Activated naive CD4-positive, alpha-beta T cell treated with anti-CD3 and anti-CD28 coated beads for 36 hours (primary cell): ENCODE measurements around the gene CNTD1. TPM values are rescaled to one million over a fixed set of nuclear protein-coding genes. Genes with fewer than 3 reads are reported as not detected.
A peak's percentile ranks its signal among the peaks of the same experiment; 100 is the strongest.

ENCODE experiments used
- CTCF ChIA-PET: fragments of 350-600 bp; sonication (Branson Sonifier 250); formaldehyde crosslinking; loops from one replicate; lab custom pipeline; 2021; ENCODE audit warnings: antibody characterized with exemption; lab: Charles Lee
- DNase-seq: peaks from one replicate; pipeline ENCODE4 v3.0.0-alpha.2; 2020
- H3K27ac Mint-ChIP-seq: one replicate; pipeline ENCODE4 v1.8.0; 2021; ENCODE audit warnings: mild to moderate bottlenecking, mixed read lengths
- H3K27me3 Mint-ChIP-seq: one replicate; pipeline ENCODE4 v1.8.0; 2021; ENCODE audit warnings: low read depth, mixed read lengths
- H3K36me3 Mint-ChIP-seq: one replicate; pipeline ENCODE4 v1.8.0; 2021; ENCODE audit warnings: low read depth, mixed read lengths
- H3K4me1 Mint-ChIP-seq: one replicate; pipeline ENCODE4 v1.8.0; 2021; ENCODE audit warnings: low read depth, mixed read lengths
- H3K4me3 Mint-ChIP-seq: one replicate; pipeline ENCODE4 v1.8.0; 2021; ENCODE audit warnings: mild to moderate bottlenecking, moderate library complexity, mixed read lengths
- H3K9me3 Mint-ChIP-seq: one replicate; pipeline ENCODE4 v1.8.0; 2021; ENCODE audit warnings: mixed read lengths
- intact Hi-C: fragments of 100-400 bp; cut with micrococcal nuclease; formaldehyde crosslinking; loops from one replicate; pipeline ENCODE4 v1.15.1; 2023
- total RNA-seq, 2 experiments: library from RNA; stranded (reverse); gene quantifications; one replicate each; pipeline ENCODE4 v1.2.3, GENCODE V29; 2021

The CNTD1 gene
- total RNA-seq, 2 experiments from 2014 or later, result not detected

- H3K27ac Mint-ChIP-seq, result no peak overlapping the region
- DNase-seq, result no peak
- H3K9me3 Mint-ChIP-seq, result no peaks in the 10 kb centered on the region
- H3K36me3 Mint-ChIP-seq, result peaks cover 46% of the 10 kb centered on the region
- CTCF ChIA-PET, result interaction anchor here (0.9 to 1.2 kb wide), 3 partner anchors 12 to 119 kb away, joined by 3 to 8 read pairs (median 3); no protein-coding TSS in a partner anchor
- peaks cover 23% of the 10 kb centered on the region for H3K4me1 Mint-ChIP-seq
- intact Hi-C loops, result no loop called here
- no peaks in the 10 kb centered on the region for H3K27me3 Mint-ChIP-seq
- H3K4me3 Mint-ChIP-seq, result no peak overlapping the region
These were observed 19.7 kb downstream of the CNTD1 start for GRCh38 chr17:42818379-42818778.

- Mint-ChIP-seq H3K27me3 (no peaks in the 10 kb centered on the region), H3K36me3 (peaks cover 36% of the 10 kb centered on the region), H3K9me3 (no peaks in the 10 kb centered on the region), H3K4me1 (peaks cover 32% of the 10 kb centered on the region), H3K4me3 (no peak overlapping the region), H3K27ac (no peak overlapping the region)
- intact Hi-C loops, result loop anchor here (1.0 kb wide), 1 partner anchor 178 kb away; the partner anchor contains the start of gene RPL27
- peak; percentile 82 for DNase-seq
- CTCF ChIA-PET, result interaction anchor here (0.6 to 2.1 kb wide), 12 partner anchors 10 to 759 kb away, joined by 3 to 16 read pairs (median 3); partner anchors contain the start of gene PSME3
These were observed 21.4 kb downstream of the CNTD1 start for GRCh38 chr17:42819939-42820535.

- Mint-ChIP-seq H3K9me3 (no peaks in the 10 kb centered on the region), H3K27me3 (no peaks in the 10 kb centered on the region), H3K27ac (no peak overlapping the region), H3K4me1 (peaks cover 34% of the 10 kb centered on the region), H3K4me3 (no peak overlapping the region), H3K36me3 (peaks cover 29% of the 10 kb centered on the region)
- CTCF ChIA-PET, result interaction anchor here (1.0 to 2.1 kb wide), 7 partner anchors 8 to 108 kb away, joined by 3 to 16 read pairs (median 4); partner anchors contain the start of genes PSME3 and WNK4
- DNase-seq, result no peak
- intact Hi-C loops, result no loop called here
These were observed 22.5 kb downstream of the CNTD1 start for GRCh38 chr17:42821176-42821575.

- H3K27ac Mint-ChIP-seq, result no peak overlapping the region
- H3K4me3 Mint-ChIP-seq, result no peak overlapping the region
- CTCF ChIA-PET, result no interaction called here
- peaks cover 26% of the 10 kb centered on the region for H3K4me1 Mint-ChIP-seq
- no peaks in the 10 kb centered on the region for H3K9me3 Mint-ChIP-seq
- no peaks in the 10 kb centered on the region for H3K36me3 Mint-ChIP-seq
- intact Hi-C loops, result no loop called here
- H3K27me3 Mint-ChIP-seq, result no peaks in the 10 kb centered on the region
- DNase-seq, result no peak
These were observed 28.8 kb downstream of the CNTD1 start for GRCh38 chr17:42827472-42827871.

GRCh38 chr17:42830971-42831370 is 32.3 kb downstream of the CNTD1 start:
- no peak for DNase-seq
- Mint-ChIP-seq H3K27ac (no peak overlapping the region), H3K4me3 (no peak overlapping the region), H3K9me3 (no peaks in the 10 kb centered on the region), H3K36me3 (peaks cover 7% of the 10 kb centered on the region), H3K4me1 (peaks cover 22% of the 10 kb centered on the region), H3K27me3 (no peaks in the 10 kb centered on the region)
- intact Hi-C loops, result loop anchor here (5.0 kb wide), 1 partner anchor 96 kb away; no protein-coding TSS in a partner anchor
- CTCF ChIA-PET, result interaction anchor here (4.2 kb wide), 1 partner anchor 10 kb away, joined by 16 read pairs; no protein-coding TSS in a partner anchor

GRCh38 chr17:42832213-42832933 is 33.7 kb downstream of the CNTD1 start:
- H3K4me1 Mint-ChIP-seq, result peaks cover 22% of the 10 kb centered on the region
- no peaks in the 10 kb centered on the region for H3K9me3 Mint-ChIP-seq
- CTCF ChIA-PET, result interaction anchor here (0.9 to 4.2 kb wide), 3 partner anchors 8 to 12 kb away, joined by 3 to 16 read pairs (median 16); partner anchors contain the start of gene BECN1
- intact Hi-C loops, result loop anchor here (1.0 to 5.0 kb wide), 3 partner anchors 8 to 148 kb away; partner anchors contain the start of genes BECN1, PTGES3L and RUNDC1
- H3K27ac Mint-ChIP-seq, result peak overlapping the region; percentile 97
- peaks cover 7% of the 10 kb centered on the region for H3K36me3 Mint-ChIP-seq
- peak overlapping the region; percentile 95 for H3K4me3 Mint-ChIP-seq
- no peaks in the 10 kb centered on the region for H3K27me3 Mint-ChIP-seq
- no peak for DNase-seq

- Mint-ChIP-seq H3K27me3 (no peaks in the 10 kb centered on the region), H3K4me1 (peaks cover 22% of the 10 kb centered on the region), H3K27ac (peak within 1 kb of the TSS; percentile 97), H3K4me3 (peak within 1 kb of the TSS; percentile 95), H3K36me3 (peaks cover 11% of the 10 kb centered on the region), H3K9me3 (no peaks in the 10 kb centered on the region)
- intact Hi-C loops, result loop anchor here (1.0 to 5.0 kb wide), 5 partner anchors 9 to 165 kb away; partner anchors contain the start of genes BECN1, CNTD1, COA3 and PTGES3L
- CTCF ChIA-PET, result interaction anchor here (0.6 to 4.2 kb wide), 5 partner anchors 9 to 191 kb away, joined by 3 to 16 read pairs (median 6); partner anchors contain the start of genes AOC2, BECN1 and RPL27
- DNase-seq, result peak; percentile 92
These were observed 34.5 kb downstream of the CNTD1 start, which contains the start of gene PSME3 for GRCh38 chr17:42832934-42833766. Gene PSME3 (plus strand): TSS chr17:42833397. CDS start chr17:42833632, 235 bp downstream.

- no peak for DNase-seq
- intact Hi-C loops, result loop anchor here (1.0 to 5.0 kb wide), 4 partner anchors 36 to 164 kb away; partner anchors contain the start of genes CNTD1, COA3, PTGES3L and RPL27
- peak overlapping the region; percentile 95 for H3K4me3 Mint-ChIP-seq
These were observed 35.2 kb downstream of the CNTD1 start for GRCh38 chr17:42833767-42834422.

GRCh38 chr17:42835732-42836131 is 37.1 kb downstream of the CNTD1 start:
- Mint-ChIP-seq H3K4me3 (no peak overlapping the region), H3K9me3 (no peaks in the 10 kb centered on the region), H3K27ac (no peak overlapping the region), H3K36me3 (peaks cover 25% of the 10 kb centered on the region), H3K4me1 (peaks cover 22% of the 10 kb centered on the region), H3K27me3 (no peaks in the 10 kb centered on the region)
- intact Hi-C loops, result no loop called here
- DNase-seq, result no peak
- CTCF ChIA-PET, result interaction anchor here (0.6 to 3.2 kb wide), 5 partner anchors 11 to 162 kb away, joined by 3 to 16 read pairs (median 4); partner anchors contain the start of genes BECN1 and RPL27

More at GRCh38 chr17:42833767-42834422, 35.2 kb downstream of the CNTD1 start:
- CTCF ChIA-PET, result interaction anchor here (0.6 to 4.2 kb wide), 7 partner anchors 8 to 255 kb away, joined by 4 to 16 read pairs (median 6); partner anchors contain the start of genes AOC2, BECN1 and RPL27
- Mint-ChIP-seq H3K4me1 (peaks cover 22% of the 10 kb centered on the region), H3K27ac (peak overlapping the region; percentile 97), H3K36me3 (peaks cover 16% of the 10 kb centered on the region), H3K9me3 (no peaks in the 10 kb centered on the region), H3K27me3 (no peaks in the 10 kb centered on the region)

- Mint-ChIP-seq H3K27me3 (no peaks in the 10 kb centered on the region), H3K4me1 (peaks cover 13% of the 10 kb centered on the region), H3K9me3 (no peaks in the 10 kb centered on the region), H3K36me3 (peaks cover 36% of the 10 kb centered on the region), H3K27ac (peak overlapping the region; percentile 31), H3K4me3 (no peak overlapping the region)
- DNase-seq, result no peak
- intact Hi-C loops, result no loop called here
- CTCF ChIA-PET, result interaction anchor here (1.0 to 2.7 kb wide), 4 partner anchors 8 to 155 kb away, joined by 3 to 6 read pairs (median 4); partner anchors contain the start of gene PSME3
These were observed 43.5 kb downstream of the CNTD1 start for GRCh38 chr17:42841975-42842685.
